ENCODE results near the gene RGS2. TPM values are rescaled to one million over a fixed set of nuclear protein-coding genes. Genes with fewer than 3 reads are reported as not detected.

RGS2 gene
- total and polyA plus RNA-seq, 9 of the 15 experiments (the other 6 are each of a cell fraction or from before 2014, with no cell fraction given): 2.5 to 5.4 (median 3.8) TPM

GRCh38 chr1:192808518-192809306 is at the start of gene RGS2 (continued):
- TF ChIP-seq ELF2 (CRISPR knock-in tag; IDR thresholded peaks at IDR 0.05) (no peak), ZNF518B (CRISPR knock-in tag; IDR thresholded peaks at IDR 0.05) (no peak), ZNF24 (IDR thresholded peaks at IDR 0.05) (no peak), LARP7 (IDR thresholded peaks at IDR 0.05) (0 out of 2 replicates have a peak, but pooled peaks have one; percentile 15), ZFP1 (CRISPR knock-in tag; IDR thresholded peaks at IDR 0.05) (no peak), TEAD4 (IDR thresholded peaks at IDR 0.05; ENCODE audit: low read length) (no peak), TEAD4 (CRISPR knock-in tag; IDR thresholded peaks at IDR 0.05; ENCODE audit: borderline replicate concordance) (no peak), NEUROD1 (IDR thresholded peaks at IDR 0.05; ENCODE audit: borderline replicate concordance, low read depth, low read length, partially characterized antibody) (no peak), ZNF143 (CRISPR knock-in tag; IDR thresholded peaks at IDR 0.05) (no peak), ZNF431 (CRISPR knock-in tag; IDR thresholded peaks at IDR 0.05) (peak; percentile 40; the same call in 1 of the 2 replicates), EHMT2 (IDR thresholded peaks at IDR 0.05) (peak; percentile 26; the same call in 1 of the 2 replicates), ZNF263 (CRISPR knock-in tag; IDR thresholded peaks at IDR 0.05; ENCODE audit: borderline replicate concordance) (no peak), ZNF23 (CRISPR knock-in tag; IDR thresholded peaks at IDR 0.05) (no peak), MEIS2 (IDR thresholded peaks at IDR 0.05; ENCODE audit: partially characterized antibody) (no peak), MAZ (CRISPR knock-in tag; conservative IDR thresholded peaks at IDR 0.05 in 1 of 2, IDR thresholded peaks at IDR 0.05 in 1 of 2) (peak; percentile 64 to 65; a peak in 3 of 4 replicates), ZKSCAN1 (IDR thresholded peaks at IDR 0.05; ENCODE audit: low read depth, low read length) (no peak), SAFB (IDR thresholded peaks at IDR 0.05; ENCODE audit: borderline replicate concordance, low read depth, low read length) (no peak), MITF (IDR thresholded peaks at IDR 0.05) (no peak), HMG20B (CRISPR knock-in tag; IDR thresholded peaks at IDR 0.05) (no peak), TRIM28 (IDR thresholded peaks at IDR 0.05) (no peak), GATAD2B (IDR thresholded peaks at IDR 0.05; ENCODE audit: borderline replicate concordance) (no peak), ZC3H11A (IDR thresholded peaks at IDR 0.05; ENCODE audit: low read depth, low read length) (no peak), GATAD2A (IDR thresholded peaks at IDR 0.05) (peak; percentile 64; the same call in 1 of the 2 replicates), PCBP1 (IDR thresholded peaks at IDR 0.05; ENCODE audit: low read depth, low read length, poor library complexity, severe bottlenecking) (peak; percentile 60), TCF3 (CRISPR knock-in tag; IDR thresholded peaks at IDR 0.05) (no peak)
